ELR (cell line): ENCODE measurements around the gene LYRM7.
A peak's percentile ranks its signal among the peaks of the same experiment; 100 is the strongest.
"Not testable (repeated sequence)": the region's sequence is repeated elsewhere in the genome, so short reads cannot be mapped to it uniquely, and the experiment has no call there.

Experiments used
- DNase-seq: peaks from one replicate; pipeline ENCODE4 v3.0.0-alpha.2; 2015; ENCODE audit warnings: low read depth

LYRM7 gene

GRCh38 chr5:131180407-131180806 is 9.7 kb downstream of the LYRM7 start:
- no peak for DNase-seq

DNA sequence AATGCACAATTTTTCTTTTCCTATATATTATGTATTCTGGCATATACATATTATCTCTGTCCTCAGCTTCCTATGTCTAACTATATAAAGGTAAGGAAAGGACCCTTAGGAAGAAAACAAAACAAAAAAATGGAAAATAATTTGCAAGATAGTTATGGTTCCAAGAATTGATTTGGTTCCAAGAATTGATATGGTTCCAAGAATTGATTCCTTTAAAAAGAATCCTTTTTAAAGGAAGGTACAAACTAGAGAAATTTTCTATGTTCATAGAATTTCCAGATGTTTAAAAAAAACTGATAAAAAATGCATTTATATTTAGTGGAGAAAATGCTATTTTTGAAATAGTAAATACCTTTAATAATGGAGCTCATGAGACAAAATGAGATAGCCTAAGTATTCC is 12.1 kb downstream of the LYRM7 start:
- DNase-seq, result no peak

DNA sequence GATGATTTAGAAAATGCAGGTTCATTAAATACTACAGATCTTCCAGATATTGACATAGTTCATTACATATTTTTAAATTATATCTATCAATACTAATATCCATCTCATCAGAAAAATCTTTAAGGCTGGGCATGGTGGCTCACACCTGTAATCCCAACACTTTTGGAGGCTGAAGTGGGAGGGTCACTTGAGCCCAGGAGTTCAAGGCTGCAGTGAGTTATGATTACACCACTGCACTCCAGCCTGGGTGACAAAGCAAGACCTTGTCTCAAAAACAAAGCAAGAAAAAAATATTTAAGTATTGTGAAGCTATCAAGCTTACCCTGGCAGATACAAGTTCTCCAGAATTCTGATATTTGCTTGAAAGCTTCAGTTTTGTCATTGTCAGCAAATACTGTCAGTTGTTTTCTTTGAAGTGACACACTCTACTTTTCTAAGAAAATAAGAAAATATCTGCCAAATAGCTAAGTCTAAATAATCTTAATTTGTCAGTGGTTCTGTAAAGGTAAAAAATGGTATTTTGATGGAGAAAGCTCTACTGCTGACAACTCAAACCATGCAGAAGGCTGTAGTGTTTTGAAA is 14.9 kb downstream of the LYRM7 start:
- no peak for DNase-seq

DNA sequence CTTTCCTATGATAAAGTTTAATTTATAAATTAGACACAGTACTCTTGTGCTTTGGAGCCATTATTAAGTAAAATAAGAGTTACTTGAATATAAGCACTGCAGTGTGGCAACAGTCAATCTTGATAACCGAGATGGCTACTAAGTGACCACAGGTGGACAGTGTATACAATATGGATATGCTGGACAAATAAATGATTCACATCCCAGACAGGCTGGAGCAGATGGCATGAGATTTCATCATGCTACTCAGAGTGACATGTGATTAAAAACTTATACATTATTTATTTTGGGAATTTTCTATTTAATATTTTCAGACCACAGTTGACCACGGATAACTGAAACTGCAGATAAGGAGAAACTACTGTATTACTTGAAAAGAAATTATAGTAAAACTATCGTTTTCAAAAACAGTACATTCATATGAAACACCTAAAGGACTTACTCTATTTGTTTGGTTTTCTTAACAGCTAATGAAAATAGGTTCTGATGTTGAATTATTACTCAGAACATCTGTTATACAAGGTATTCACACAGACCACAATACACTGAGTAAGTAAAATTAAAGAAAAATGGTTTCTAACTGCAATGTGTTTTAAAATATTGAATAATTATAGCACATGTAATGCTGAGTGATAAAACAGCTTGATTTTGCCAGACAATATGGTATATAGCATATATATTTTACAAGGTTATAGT is 16.0 kb downstream of the LYRM7 start:
- peak; percentile 26 for DNase-seq

DNA sequence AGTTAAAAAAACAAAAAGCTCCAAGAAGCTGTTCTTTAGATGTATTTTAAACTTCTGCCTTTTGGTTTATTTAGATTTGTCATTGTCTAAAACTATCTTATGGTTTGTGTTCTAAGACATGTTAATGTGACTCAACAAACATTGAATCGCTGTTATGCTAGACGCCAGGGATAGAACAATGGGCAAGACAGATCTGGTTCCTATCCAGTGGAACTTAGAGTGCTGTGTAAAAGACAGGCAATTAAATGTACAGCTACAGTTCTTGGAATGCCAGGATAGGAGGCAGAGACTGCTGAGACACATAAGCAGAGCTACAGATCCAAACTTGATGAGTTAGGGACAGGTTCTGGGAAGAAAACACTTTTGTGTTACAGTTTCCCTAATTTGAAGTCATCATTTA is 22.4 kb downstream of the LYRM7 start:
- no peak for DNase-seq

DNA sequence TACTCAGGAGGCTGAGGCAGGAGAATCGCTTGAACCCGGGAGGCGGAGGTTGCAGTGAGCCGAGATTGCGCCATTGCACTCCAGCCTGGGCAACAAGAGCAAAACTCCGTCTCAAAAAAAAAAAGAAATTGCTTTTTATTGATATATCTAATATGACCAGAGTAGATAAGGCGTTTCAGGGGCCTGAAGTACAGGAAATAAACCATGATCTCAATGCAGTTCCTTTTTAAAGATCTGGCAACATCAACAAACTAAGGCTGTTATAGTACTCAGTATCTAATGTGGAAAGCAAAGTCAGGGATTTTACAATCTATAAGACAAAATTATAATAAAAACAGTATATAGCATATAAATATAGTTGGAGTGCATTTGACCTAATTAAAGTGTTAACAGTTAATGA is 23.2 kb downstream of the LYRM7 start:
- DNase-seq, result not testable (repeated sequence)

- no peak for DNase-seq
Observed at GRCh38 chr5:131194725-131195124, 24.0 kb downstream of the LYRM7 start.

- no peak for DNase-seq
Observed at GRCh38 chr5:131195696-131196095, 25.0 kb downstream of the LYRM7 start.

DNA sequence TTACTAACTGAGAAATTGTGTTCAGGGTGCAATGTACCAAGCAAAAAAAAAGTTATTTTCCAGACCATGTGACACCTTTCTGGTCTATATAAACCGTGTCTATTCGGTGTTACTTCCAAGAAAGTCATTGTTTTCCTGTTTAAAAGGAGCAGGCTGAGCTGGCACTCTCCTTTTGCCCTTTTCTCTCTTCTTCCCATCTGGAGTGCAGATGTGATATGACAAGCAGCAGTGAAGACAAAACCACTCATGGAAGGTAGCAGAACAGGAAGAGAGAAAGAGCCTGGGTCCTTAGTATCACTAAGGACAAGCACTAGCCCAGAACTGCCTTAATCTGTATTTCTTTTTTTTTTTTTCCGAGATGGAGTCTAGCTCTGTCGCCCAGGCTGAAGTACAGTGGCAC is 25.6 kb downstream of the LYRM7 start:
- no peak for DNase-seq

GRCh38 chr5:131198625-131199024 is 27.9 kb downstream of the LYRM7 start:
- peak; percentile 21 for DNase-seq

- DNase-seq, result no peak
Observed at GRCh38 chr5:131200560-131200959, 29.8 kb downstream of the LYRM7 start.

DNA sequence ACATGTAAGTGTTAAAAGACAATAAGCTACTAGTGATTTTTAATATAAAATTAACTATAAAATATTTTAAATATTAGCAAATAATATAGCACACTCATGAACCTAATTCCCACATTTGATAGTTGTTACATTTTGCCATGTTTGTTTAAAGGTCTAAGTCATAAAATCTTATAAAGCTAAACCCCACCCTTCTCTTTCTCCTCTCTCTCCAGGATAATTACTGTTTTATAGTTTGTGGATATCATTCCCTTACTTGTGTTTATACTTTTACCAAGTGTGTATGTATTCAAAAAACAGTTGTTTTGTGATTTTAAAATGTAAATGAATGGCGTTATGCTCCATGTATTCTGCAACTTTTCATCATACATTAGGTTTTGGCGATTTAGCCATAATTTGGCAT is 34.2 kb downstream of the LYRM7 start:
- DNase-seq, result no peak

DNA sequence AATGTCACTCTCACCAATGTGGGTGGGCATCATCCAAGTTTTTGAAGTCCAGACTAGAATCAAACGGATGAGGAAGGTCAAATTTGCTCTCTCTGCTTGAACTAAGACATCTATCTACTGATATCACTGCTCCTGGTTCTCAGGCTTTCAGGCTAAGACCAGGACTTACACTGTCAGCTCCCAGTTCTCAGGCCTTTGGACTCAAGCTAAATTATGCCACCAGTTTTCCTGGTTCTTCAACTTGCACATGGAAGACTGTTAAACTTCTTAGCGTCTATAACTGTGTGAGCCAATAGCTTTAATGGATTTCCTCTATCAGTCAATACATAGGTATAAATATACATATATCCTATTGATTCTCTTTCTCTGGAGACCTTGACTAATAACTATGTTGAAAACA is 35.3 kb downstream of the LYRM7 start:
- DNase-seq, result no peak

DNA sequence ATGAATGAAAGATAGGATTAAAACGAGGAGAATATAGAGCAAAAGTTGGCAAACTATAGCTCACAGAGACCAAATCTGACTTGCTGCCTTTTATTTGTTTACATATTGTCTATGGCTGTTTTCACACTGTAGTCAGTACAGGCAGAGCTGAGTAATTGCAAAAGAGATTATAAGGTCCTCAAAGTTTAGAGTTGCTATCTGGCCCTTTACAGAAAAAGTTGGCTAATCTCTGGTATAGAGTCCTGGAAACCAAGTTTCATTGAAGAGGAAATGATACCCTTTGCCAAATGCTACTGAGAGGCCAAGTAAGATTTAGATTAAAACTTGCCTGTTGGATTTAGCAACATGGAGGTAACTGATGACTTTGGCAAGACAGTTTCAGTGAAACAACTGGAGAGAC is 36.0 kb downstream of the LYRM7 start:
- DNase-seq, result no peak

DNA sequence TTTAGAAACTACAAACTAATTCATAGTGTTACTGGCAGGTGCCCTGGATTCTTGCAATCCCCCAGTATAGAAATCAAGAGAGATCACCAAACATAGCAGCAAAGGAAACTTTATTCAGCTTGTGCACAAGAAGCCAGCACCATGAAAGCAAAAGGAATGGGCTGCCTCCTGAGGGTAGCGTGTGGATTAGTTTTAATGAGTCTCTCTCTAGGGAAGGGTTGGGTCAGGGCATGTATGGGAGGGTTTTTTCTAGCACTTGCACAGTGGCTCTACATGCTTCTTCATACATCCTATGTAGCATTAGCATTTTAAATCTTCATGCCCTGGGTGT is 38.4 kb downstream of the LYRM7 start:
- no peak for DNase-seq

DNA sequence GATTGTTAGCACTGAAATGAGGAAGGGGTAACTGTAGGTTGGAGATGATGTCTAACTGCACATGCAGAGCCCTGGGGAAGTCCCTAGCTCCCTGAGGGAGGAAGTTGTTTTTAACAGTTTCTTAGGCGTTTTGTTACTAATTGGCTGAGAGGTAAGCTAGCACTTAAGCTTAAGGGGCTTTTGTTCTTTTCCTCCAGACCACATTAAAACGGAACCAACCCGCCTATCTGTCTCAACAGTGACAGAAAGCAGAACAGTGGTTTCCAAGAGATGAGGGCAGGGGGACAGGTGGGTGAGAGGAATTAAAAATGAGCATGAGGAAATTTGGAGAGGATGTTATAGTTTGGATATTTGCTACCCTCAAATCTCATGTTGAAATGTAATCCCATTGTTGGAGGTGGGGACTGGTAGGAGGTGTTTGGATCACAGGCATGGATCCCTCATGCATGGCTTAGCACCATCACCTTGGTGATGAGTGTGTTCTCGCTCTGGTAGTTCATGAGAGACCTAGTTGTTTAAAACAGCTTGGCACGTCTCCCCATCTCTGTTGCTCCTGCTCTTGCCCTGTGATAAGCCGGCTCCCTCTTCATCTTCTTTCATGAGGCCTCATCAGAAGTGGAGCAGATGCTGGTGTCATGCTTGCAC is 38.9 kb downstream of the LYRM7 start:
- DNase-seq, result no peak

DNA sequence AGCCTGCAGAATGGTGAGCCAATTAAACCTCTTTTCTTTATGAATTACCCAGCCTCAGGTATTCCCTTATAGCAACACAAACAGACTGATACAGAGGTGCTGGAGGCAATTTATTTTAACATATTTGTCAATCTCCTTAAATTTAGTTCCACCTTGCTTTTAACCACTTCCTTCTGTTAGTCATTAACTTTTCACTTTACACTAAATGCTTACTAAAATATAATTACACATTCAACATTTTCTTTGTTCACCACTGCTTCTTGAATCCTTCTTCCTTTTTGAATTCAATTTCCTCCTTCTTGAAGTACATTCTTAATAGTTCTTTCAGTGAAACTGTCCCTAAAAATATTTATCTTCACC is 39.4 kb downstream of the LYRM7 start:
- DNase-seq, result no peak

DNA sequence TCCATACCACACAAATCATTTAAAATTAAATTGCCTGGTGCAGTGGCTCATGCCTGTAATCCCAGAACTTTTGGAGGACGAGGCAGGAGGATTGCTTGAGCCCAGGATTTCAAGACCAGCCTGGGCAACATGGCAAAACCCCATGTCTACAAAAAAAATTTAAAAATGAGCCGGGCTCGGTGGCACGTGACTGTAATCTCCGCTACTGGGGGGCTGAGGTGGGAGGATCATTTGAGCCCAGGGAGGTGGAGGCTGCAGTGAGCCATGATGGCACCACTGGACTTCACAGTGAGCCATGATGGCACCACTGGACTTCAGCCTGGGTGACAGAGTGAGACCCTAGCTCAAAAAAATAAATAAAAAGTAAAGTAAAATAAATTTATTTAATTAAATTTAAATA is 40.9 kb downstream of the LYRM7 start:
- DNase-seq, result no peak

GRCh38 chr5:131212471-131213021 is 41.8 kb downstream of the LYRM7 start:
- DNase-seq, result no peak

GRCh38 chr5:131214609-131215227 is 44.0 kb downstream of the LYRM7 start:
- no peak for DNase-seq

GRCh38 chr5:131217791-131218190 is 47.0 kb downstream of the LYRM7 start:
- DNase-seq, result no peak

DNA sequence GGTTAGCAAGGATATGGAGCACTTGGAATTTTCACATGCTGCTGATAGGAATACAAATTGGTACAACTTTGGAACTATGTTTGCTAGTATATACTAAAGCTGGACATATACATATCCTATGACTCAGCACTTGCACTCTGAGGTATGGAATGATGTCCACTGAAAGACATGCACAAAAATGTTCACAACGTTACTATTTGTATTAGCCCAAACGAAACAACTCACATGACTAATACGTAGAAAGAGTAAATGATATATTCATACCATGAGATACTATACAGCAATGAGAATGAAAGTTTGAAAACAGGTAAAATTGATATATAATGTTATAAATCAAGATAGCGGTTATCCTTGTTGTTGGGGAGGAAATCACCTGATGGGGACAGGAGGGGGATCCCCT is 47.6 kb downstream of the LYRM7 start:
- DNase-seq, result peak; percentile 83

- DNase-seq, result no peak
Observed at GRCh38 chr5:131220566-131220965, 49.8 kb downstream of the LYRM7 start.
